ENCODE data around the gene GALNT17.

GRCh38 chr7:71746006-71746405 is 614.1 kb downstream of the GALNT17 start:
- TF ChIP-seq CTCF (conservative IDR thresholded peaks at IDR 0.05) = no peak
- TF ChIP-seq EZH2 (IDR thresholded peaks at IDR 0.05; ENCODE audit: low read depth) = no peak
